Limb (tissue), 2 donors: ENCODE data around the gene CCL1.
"Not testable (repeated sequence)": the region's sequence is repeated elsewhere in the genome, so short reads cannot be mapped to it uniquely, and the experiment has no call there.

Source experiments
- DNase-seq, 2 donors: peaks; one replicate each; pipeline ENCODE4 v3.0.0-alpha.2; 2016; ENCODE audit errors: extremely low spot score in 2 of 2

The CCL1 gene

DNA sequence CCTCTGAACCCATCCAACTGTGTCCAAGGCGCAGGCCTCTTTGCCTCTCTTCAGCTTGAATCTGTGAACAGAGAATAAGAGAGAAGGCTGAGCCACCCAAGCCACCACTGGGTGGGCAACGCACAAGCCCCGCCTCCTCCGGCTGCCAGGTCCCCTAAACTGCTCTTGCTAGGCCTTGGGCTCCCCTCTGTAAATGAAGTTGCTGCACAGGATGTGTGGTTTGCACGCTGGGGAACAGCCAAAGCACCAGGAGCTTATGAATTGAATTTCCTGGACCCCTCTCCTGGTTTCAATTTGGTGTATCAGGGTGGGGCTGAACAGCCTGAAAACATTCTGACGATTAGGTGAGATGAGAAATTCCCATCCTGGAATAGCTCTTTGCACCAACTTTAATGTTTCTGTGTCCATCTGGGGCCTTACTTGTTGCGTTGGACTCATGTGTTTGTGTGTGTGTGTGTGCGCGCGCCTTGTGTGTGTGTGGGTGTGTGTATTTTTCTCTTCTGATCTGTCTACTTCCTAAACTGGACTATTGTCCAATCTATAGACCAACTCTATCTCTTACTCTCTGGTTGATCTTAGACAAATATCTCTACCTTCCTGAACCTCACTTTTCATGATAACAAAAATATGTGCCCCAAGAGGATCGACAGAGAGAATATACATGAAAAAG lies 2.3 kb downstream of the CCL1 start:
- no peak for DNase-seq

DNA sequence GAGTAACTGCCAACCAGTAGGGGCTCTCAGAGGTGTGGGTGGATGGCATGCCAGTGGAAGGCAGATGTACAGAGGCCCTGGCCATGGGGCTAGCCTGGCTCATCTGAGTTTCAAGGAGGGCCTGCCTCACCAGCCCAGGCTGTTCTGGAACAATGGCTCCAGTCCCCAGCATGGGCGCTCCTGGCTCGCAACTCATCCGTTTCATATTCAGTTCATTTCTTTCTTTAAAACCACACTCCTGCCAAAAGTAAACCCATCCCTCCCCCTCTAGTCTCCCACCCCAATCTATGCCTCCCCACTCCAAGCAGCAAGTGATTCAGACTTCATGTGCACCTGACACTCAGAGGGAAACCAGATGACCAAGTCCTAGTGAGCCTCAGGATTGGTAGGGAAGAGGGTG lies 4.4 kb downstream of the CCL1 start:
- no peak for DNase-seq

DNA sequence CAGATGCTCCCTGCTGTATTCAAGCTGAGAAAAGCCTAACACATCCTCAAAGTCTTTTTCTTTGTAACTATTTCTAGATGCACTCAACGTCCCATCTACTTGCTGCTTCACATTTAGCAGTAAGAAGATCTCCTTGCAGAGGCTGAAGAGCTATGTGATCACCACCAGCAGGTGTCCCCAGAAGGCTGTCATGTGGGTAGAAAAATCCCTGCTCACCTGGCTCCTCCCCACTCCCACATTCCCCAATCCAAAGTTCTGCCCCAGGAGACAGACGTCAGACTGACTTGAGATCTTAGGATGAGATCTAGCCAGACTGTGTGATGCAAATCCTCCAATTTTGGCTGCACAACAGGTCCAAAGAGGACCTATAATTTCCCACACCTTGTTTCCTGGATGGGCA lies 5.6 kb downstream of the CCL1 start:
- no peak for DNase-seq

DNA sequence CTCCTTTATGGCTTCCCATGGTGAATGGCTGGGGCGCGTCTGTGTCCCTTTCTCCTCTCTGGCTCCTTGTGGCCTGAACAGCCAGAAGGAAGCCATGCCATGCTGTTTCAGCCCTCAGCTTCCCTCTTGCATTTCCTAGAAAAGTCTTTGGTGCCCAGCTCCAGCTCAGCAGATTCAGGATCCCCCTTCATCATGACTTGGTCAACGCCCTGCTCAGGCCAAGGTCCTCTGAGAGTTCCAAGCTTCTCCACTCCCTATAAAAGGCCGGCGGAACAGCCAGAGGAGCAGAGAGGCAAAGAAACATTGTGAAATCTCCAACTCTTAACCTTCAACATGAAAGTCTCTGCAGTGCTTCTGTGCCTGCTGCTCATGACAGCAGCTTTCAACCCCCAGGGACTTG lies 6.8 kb downstream of the CCL1 start, which contains the start of gene CCL13:
TSS of gene CCL13 (plus strand) at position 287 of the 400 bp plus-strand sequence. CDS start at position 334, 47 bp downstream.
- DNase-seq, result no peak

- DNase-seq, result no peak
Measured at GRCh38 chr17:34354637-34355036, 8.4 kb downstream of the CCL1 start.

GRCh38 chr17:34352191-34352590 lies 10.8 kb downstream of the CCL1 start:
- DNase-seq, result no peak

- no peak for DNase-seq
Measured at GRCh38 chr17:34351096-34351495, 11.9 kb downstream of the CCL1 start.

GRCh38 chr17:34349751-34350150 lies 13.3 kb downstream of the CCL1 start:
- no peak for DNase-seq

DNA sequence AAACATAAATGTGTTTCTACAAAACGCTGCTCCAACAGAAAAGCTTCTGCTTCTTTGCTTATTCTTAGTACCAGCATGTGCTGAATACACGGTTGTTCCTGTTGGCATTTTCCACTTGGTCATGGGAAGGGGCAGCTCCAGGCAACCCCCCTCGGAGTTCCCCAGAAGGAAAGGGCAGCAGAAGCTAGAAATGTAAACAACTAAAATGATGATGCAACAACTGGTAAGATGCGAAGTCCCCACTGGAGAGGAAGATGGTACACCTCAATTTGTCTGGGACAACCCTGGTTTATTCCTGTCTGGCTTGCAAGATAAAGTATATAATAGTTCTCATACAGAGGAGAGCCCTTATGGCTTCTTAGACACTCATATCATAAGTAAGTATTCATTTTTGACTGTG lies 16.0 kb downstream of the CCL1 start:
- no peak for DNase-seq

DNA sequence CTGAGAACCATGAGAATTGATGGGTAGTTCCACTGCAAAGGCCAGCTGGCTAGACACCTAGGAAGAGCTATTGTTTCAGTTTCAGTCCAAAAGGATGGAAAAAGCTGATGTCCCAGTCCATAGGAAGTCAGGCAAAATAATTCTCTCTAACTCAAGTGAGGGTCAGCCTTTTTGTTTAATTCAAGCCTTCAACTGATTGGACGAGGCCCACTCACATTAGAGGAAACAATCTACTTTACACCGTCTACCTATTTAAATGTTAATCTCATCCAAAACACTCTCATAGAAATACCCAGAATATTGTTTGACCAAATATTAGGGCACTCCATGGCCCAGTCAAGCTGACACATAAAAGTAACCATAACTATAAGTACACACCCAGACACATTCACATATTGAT lies 21.1 kb downstream of the CCL1 start:
- no peak for DNase-seq

GRCh38 chr17:34339138-34339770 lies 23.8 kb downstream of the CCL1 start:
- no peak for DNase-seq

DNA sequence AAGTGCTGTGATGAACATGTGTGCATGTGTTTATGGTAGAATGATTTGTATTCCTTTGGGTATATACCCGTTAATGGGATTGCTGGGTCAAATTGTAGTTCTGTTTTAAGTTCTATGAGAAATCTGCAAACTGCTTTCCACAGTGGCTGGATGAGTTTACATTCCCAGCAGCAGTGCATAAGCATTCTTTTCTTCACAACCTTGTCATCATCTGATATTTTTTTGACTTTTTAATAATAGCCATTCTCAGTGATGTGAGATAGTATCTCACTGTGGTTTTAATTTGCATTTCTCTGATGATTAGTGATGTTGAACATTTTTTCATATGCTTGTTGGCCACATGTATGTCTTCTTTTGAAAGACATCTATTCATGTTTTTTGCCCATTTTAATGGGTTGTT lies 25.3 kb downstream of the CCL1 start:
- DNase-seq, result no peak

- DNase-seq, result not testable (repeated sequence)
Measured at GRCh38 chr17:34327580-34327979, 35.5 kb downstream of the CCL1 start.

DNA sequence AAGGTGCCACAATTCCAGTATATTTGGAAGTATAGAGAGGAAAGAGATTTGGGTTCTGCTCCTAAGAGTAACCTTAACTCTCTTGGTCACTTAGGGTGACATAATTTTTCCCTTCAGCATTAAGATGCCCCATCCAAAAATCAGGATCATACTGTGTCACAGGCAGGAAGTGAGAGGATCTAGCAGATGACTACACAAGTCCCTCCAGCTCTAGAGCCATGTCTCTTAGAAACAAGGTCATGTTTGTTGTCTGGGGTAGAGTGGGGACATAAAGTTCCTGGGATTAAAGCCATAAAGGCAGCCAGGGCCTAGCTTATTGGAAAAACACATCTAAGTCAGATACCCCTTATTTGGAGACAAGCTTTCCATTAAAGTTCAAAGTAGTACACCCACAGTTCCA lies 41.1 kb downstream of the CCL1 start:
- no peak for DNase-seq

GRCh38 chr17:34319039-34319483 lies 44.0 kb downstream of the CCL1 start, which contains the start of gene CCL8:
Gene CCL8 (plus strand): TSS chr17:34319435. CDS start chr17:34319502, 67 bp downstream.
- DNase-seq, result no peak

- no peak for DNase-seq
Measured at GRCh38 chr17:34318474-34318873, 44.6 kb downstream of the CCL1 start.

DNA sequence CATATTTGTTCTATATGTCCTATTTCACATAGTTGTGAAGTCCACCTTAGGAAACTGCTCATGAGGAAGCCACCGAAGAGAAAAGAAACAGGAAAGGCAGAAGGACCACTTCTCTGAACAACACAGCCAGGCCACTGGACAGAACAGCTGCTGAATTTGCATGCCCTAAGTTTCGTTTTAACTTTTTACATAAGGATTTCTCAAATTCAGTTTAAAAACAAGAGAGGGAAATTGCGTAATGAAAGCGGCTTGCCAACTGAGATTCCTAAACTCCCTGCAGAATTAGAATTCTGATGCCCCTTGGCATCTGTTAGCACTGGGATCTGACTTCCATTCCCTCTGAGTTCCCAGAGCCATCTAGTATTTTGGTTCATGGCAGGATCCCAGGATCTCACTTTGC lies 48.8 kb downstream of the CCL1 start:
- no peak for DNase-seq

GRCh38 chr17:34313164-34313563 lies 49.9 kb downstream of the CCL1 start:
- no peak for DNase-seq

- no peak for DNase-seq
Measured at GRCh38 chr17:34312080-34312479, 51.0 kb downstream of the CCL1 start.

GRCh38 chr17:34311291-34311690 lies 51.7 kb downstream of the CCL1 start:
- DNase-seq, result no peak
